H9 (cell line): ENCODE data around the gene FAM217B. TPM values are rescaled to one million over a fixed set of nuclear protein-coding genes. Genes with fewer than 3 reads are reported as not detected.

Experiments used
- DNase-seq: peaks from one replicate; pipeline ENCODE4 v3.0.0-alpha.2; 2017
- H2AFZ ChIP-seq: one replicate; pipeline ENCODE4 v1.6.1; 2013; ENCODE audit warnings: mild to moderate bottlenecking, low read length, control low read depth, moderate library complexity
- H2AK5ac ChIP-seq: 2 replicates; pipeline ENCODE4 v1.6.1; 2013; ENCODE audit warnings: low read length, control low read depth, mixed read lengths; ENCODE audit not compliant: insufficient read length
- H2BK120ac ChIP-seq: one replicate; pipeline ENCODE4 v1.6.1; 2013; ENCODE audit warnings: low read depth, mild to moderate bottlenecking, low read length, control low read depth, inconsistent platforms; ENCODE audit not compliant: poor library complexity, severe bottlenecking
- H2BK12ac ChIP-seq: 2 replicates; pipeline ENCODE4 v1.6.1; 2013; ENCODE audit warnings: low read length, control low read depth, mixed read lengths, low read depth; ENCODE audit not compliant: insufficient read length
- H2BK15ac ChIP-seq: 2 replicates; pipeline ENCODE4 v1.6.1; 2013; ENCODE audit warnings: low read depth, low read length, control low read depth
- H2BK20ac ChIP-seq: one replicate; pipeline ENCODE4 v1.6.1; 2013; ENCODE audit warnings: low read depth, mild to moderate bottlenecking, low read length, control low read depth, inconsistent platforms; ENCODE audit not compliant: poor library complexity, severe bottlenecking
- H2BK5ac ChIP-seq: 2 replicates; pipeline ENCODE4 v1.6.1; 2013; ENCODE audit warnings: low read length, control low read depth, mixed read lengths; ENCODE audit not compliant: insufficient read length
- H3K14ac ChIP-seq: 2 replicates; pipeline ENCODE4 v1.6.1; 2013; ENCODE audit warnings: low read length, control low read depth; ENCODE audit not compliant: insufficient read depth
- H3K18ac ChIP-seq: 2 replicates; pipeline ENCODE4 v1.6.1; 2013; ENCODE audit warnings: low read depth, mild to moderate bottlenecking, mixed read lengths, low read length, control low read depth; ENCODE audit not compliant: insufficient read length
- H3K23ac ChIP-seq: 2 replicates; pipeline ENCODE4 v1.6.1; 2013; ENCODE audit warnings: low read length, control low read depth, mixed read lengths, low read depth; ENCODE audit not compliant: insufficient read length
- H3K23me2 ChIP-seq: 2 replicates; pipeline ENCODE4 v1.6.1; 2013; ENCODE audit warnings: low read depth, mild to moderate bottlenecking, mixed read lengths, low read length, control low read depth; ENCODE audit not compliant: insufficient read length, poor library complexity, severe bottlenecking
- H3K27ac ChIP-seq: 2 replicates; pipeline ENCODE4 v1.5.1; 2013; ENCODE audit warnings: low read length, control low read depth, mixed read lengths, low read depth; ENCODE audit not compliant: insufficient read length
- H3K27me3 ChIP-seq: 2 replicates; pipeline ENCODE4 v1.6.1; 2013; ENCODE audit warnings: low read length, control low read depth, inconsistent platforms; ENCODE audit not compliant: insufficient read depth
- H3K4ac ChIP-seq: 2 replicates; pipeline ENCODE4 v1.6.1; 2013; ENCODE audit warnings: low read depth, mild to moderate bottlenecking, control low read depth, inconsistent platforms, low read length, moderate library complexity
- H3K4me1 ChIP-seq: 2 replicates; pipeline ENCODE4 v1.6.1; 2013; ENCODE audit warnings: low read length, control low read depth, inconsistent platforms; ENCODE audit not compliant: insufficient read depth
- H3K4me2 ChIP-seq: 2 replicates; pipeline ENCODE4 v1.6.1; 2013; ENCODE audit warnings: low read length, control low read depth, mixed read lengths; ENCODE audit not compliant: insufficient read length, insufficient read depth
- H3K56ac ChIP-seq: 2 replicates; pipeline ENCODE4 v1.6.1; 2013; ENCODE audit warnings: low read depth, mild to moderate bottlenecking, mixed read lengths, low read length, control low read depth; ENCODE audit not compliant: insufficient read length
- H3K79me1 ChIP-seq: 2 replicates; pipeline ENCODE4 v1.6.1; 2013; ENCODE audit warnings: low read depth, mild to moderate bottlenecking, moderate library complexity, low read length, control low read depth, inconsistent platforms; ENCODE audit not compliant: insufficient read depth, poor library complexity, severe bottlenecking
- H3K79me2 ChIP-seq: 2 replicates; pipeline ENCODE4 v1.6.1; 2013; ENCODE audit warnings: low read length, control low read depth, inconsistent platforms; ENCODE audit not compliant: insufficient read depth
- H3K9ac ChIP-seq: 2 replicates; pipeline ENCODE4 v1.6.1; 2013; ENCODE audit warnings: low read length, control low read depth, mixed read lengths; ENCODE audit not compliant: insufficient read length; ENCODE audit errors: extremely low read depth
- H3K9me3 ChIP-seq: one replicate; pipeline ENCODE4 v1.6.1; 2013; ENCODE audit warnings: low read depth, low read length, inconsistent platforms; ENCODE audit not compliant: control insufficient read depth
- H3T11ph ChIP-seq: one replicate; pipeline ENCODE4 v1.6.1; 2013; ENCODE audit warnings: mild to moderate bottlenecking, low read length, control low read depth, inconsistent platforms
- H4K20me1 ChIP-seq: one replicate; pipeline ENCODE4 v1.6.1; 2013; ENCODE audit not compliant: control insufficient read depth, insufficient read length, insufficient read depth
- H4K5ac ChIP-seq: 2 replicates; pipeline ENCODE4 v1.6.1; 2013; ENCODE audit warnings: low read depth, mild to moderate bottlenecking, mixed read lengths, low read length, control low read depth; ENCODE audit not compliant: insufficient read length
- H4K8ac ChIP-seq: replicated peaks from 2 replicates; pipeline ENCODE4 v1.6.1; 2013; ENCODE audit warnings: low read length, control low read depth, mixed read lengths, low read depth; ENCODE audit not compliant: insufficient read length
- H4K91ac ChIP-seq: 2 replicates; pipeline ENCODE4 v1.6.1; 2013; ENCODE audit warnings: low read depth, mild to moderate bottlenecking, moderate library complexity, mixed read lengths, low read length, control low read depth; ENCODE audit not compliant: insufficient read length
- H3K27ac Mint-ChIP-seq, 3 experiments: 2 replicates in 2 of 3; 3 replicates in 1 of 3; pipeline ENCODE4 v1.8.0; 2020 to 2021; ENCODE audit warnings: mixed read lengths in 3 of 3, mild to moderate bottlenecking in 1 of 3, moderate library complexity in 1 of 3
- H3K27me3 Mint-ChIP-seq: 2 replicates; pipeline ENCODE4 v1.8.0; 2021; ENCODE audit warnings: low read depth, mild to moderate bottlenecking, moderate library complexity, mixed read lengths
- H3K36me3 Mint-ChIP-seq, 3 experiments: 2 replicates in 2 of 3; 3 replicates in 1 of 3; pipeline ENCODE4 v1.8.0; 2020 to 2021; ENCODE audit warnings: low read depth in 3 of 3, mixed read lengths in 3 of 3; ENCODE audit not compliant: insufficient read depth in 1 of 3
- H3K4me1 Mint-ChIP-seq, 2 experiments: 2 replicates each; pipeline ENCODE4 v1.8.0; 2020; ENCODE audit warnings: mixed read lengths in 2 of 2
- H3K4me3 Mint-ChIP-seq, 2 experiments: 2 replicates in 1 of 2; 3 replicates in 1 of 2; pipeline ENCODE4 v1.8.0; 2020 to 2021; ENCODE audit warnings: mild to moderate bottlenecking in 2 of 2, mixed read lengths in 2 of 2, moderate library complexity in 1 of 2
- H3K9me3 Mint-ChIP-seq, 2 experiments: 2 replicates in 1 of 2; 3 replicates in 1 of 2; pipeline ENCODE4 v1.8.0; 2020; ENCODE audit warnings: mild to moderate bottlenecking in 2 of 2, mixed read lengths in 2 of 2, moderate library complexity in 1 of 2
- CTCF ChIP-seq: fragments of 200-600 bp; sonication (generic); conservative IDR thresholded peaks from 3 replicates; pipeline ENCODE4 v1.8.0; 2021; ENCODE audit warnings: antibody characterized with exemption, mild to moderate bottlenecking
- WGBS: extraction: QIAGEN DNeasy Blood & Tissue Kit; methylation state at CpG from one replicate; pipeline ENCODE4 v1.1.7; 2013; ENCODE audit warnings: missing lambda C conversion rate, low lambda C conversion rate, mixed read lengths; ENCODE audit not compliant: insufficient read length; ENCODE audit errors: extremely low coverage; 5-methylcytosine and 5-hydroxymethylcytosine counted together
- total RNA-seq: library from RNA; stranded (reverse); gene quantifications from 2 replicates; pipeline ENCODE4 v1.2.1, GENCODE V29; 2021

Gene FAM217B
- total RNA-seq, 1 experiment from 2014 or later: 24.5 TPM

GRCh38 chr20:59912609-59913008, 27.6 kb upstream of the FAM217B start:
- no peak overlapping the region for H2BK120ac ChIP-seq
- Mint-ChIP-seq H3K36me3 (no peaks in the 10 kb centered on the region), H3K4me1 (no peaks in the 10 kb centered on the region), H3K27me3 (peaks cover 4% of the 10 kb centered on the region; the same call in 1 of the 2 replicates), H3K4me3 (no peak overlapping the region), H3K27ac (no peak overlapping the region), H3K9me3 (peaks cover 0 to 3% of the 10 kb centered on the region in 2 experiments; a peak in 1 of 5 replicates)
- no peak overlapping the region for H3K18ac ChIP-seq
- no peak overlapping the region for H2AFZ ChIP-seq
- no peak overlapping the region for H3K4ac ChIP-seq
- H3T11ph ChIP-seq: no peak overlapping the region
- no peak overlapping the region for H3K9ac ChIP-seq
- no peak for DNase-seq
- H2BK20ac ChIP-seq: no peak overlapping the region
- H3K4me1 ChIP-seq: no peaks in the 10 kb centered on the region
- H2BK5ac ChIP-seq: no peak overlapping the region
- H3K27me3 ChIP-seq: no peaks in the 10 kb centered on the region
- H2BK15ac ChIP-seq: no peak overlapping the region
- H2AK5ac ChIP-seq: no peak overlapping the region
- H3K56ac ChIP-seq: no peak overlapping the region
- H4K5ac ChIP-seq: no peak overlapping the region
- H3K79me1 ChIP-seq: no peaks in the 10 kb centered on the region
- no peak for TF ChIP-seq CTCF
- H4K20me1 ChIP-seq: no peaks in the 10 kb centered on the region
- no peak overlapping the region for H3K14ac ChIP-seq
- no peak overlapping the region for H2BK12ac ChIP-seq
- H3K27ac ChIP-seq: no peak overlapping the region
- H3K4me2 ChIP-seq: no peak overlapping the region
- H4K91ac ChIP-seq: no peak overlapping the region
- WGBS: no CpG with 5 or more reads among the region's 4 CpGs
- no peak overlapping the region for H3K23ac ChIP-seq
- H3K79me2 ChIP-seq: no peaks in the 10 kb centered on the region
- no peaks in the 10 kb centered on the region for H3K9me3 ChIP-seq
- no peaks in the 10 kb centered on the region for H3K23me2 ChIP-seq
- no peak overlapping the region for H4K8ac ChIP-seq
